COLO829 (cell line): Measurements from ENCODE around the gene CDC42BPG.
A peak's percentile ranks its signal among the peaks of the same experiment; 100 is the strongest.
"Not testable (repeated sequence)": the region's sequence is repeated elsewhere in the genome, so short reads cannot be mapped to it uniquely, and the experiment has no call there.

Source experiments
- DNase-seq: peaks from one replicate; pipeline ENCODE4 v3.0.0; 2012; ENCODE audit warnings: low spot score

Gene CDC42BPG

GRCh38 chr11:64834723-64835615 lies 9.5 kb downstream of the CDC42BPG start:
- DNase-seq = no peak

- DNase-seq = no peak
Measured at GRCh38 chr11:64834031-64834722, 10.3 kb downstream of the CDC42BPG start.

- DNase-seq = no peak
Measured at GRCh38 chr11:64833509-64833908, 10.9 kb downstream of the CDC42BPG start.

GRCh38 chr11:64833198-64833502 lies 11.3 kb downstream of the CDC42BPG start:
- DNase-seq = no peak

- no peak for DNase-seq
Measured at GRCh38 chr11:64832467-64833197, 11.8 kb downstream of the CDC42BPG start.

- no peak for DNase-seq
Measured at GRCh38 chr11:64831411-64831891, 13.0 kb downstream of the CDC42BPG start.

GRCh38 chr11:64829536-64830251 lies 14.8 kb downstream of the CDC42BPG start:
- DNase-seq = no peak

- DNase-seq = no peak
Measured at GRCh38 chr11:64827451-64827839, 17.0 kb downstream of the CDC42BPG start.

GRCh38 chr11:64826578-64827450 lies 17.6 kb downstream of the CDC42BPG start:
- no peak for DNase-seq

GRCh38 chr11:64826062-64826461 lies 18.4 kb downstream of the CDC42BPG start:
- no peak for DNase-seq

GRCh38 chr11:64823568-64824119 lies 20.8 kb downstream of the CDC42BPG start:
- DNase-seq = no peak

- no peak for DNase-seq
Measured at GRCh38 chr11:64817476-64817875, 27.0 kb downstream of the CDC42BPG start.

- not testable (repeated sequence) for DNase-seq
Measured at GRCh38 chr11:64815433-64815832, 29.0 kb downstream of the CDC42BPG start.

GRCh38 chr11:64814712-64815187 lies 29.7 kb downstream of the CDC42BPG start:
- no peak for DNase-seq

- no peak for DNase-seq
Measured at GRCh38 chr11:64813826-64814225, 30.6 kb downstream of the CDC42BPG start.

- no peak for DNase-seq
Measured at GRCh38 chr11:64810891-64811272, 33.6 kb downstream of the CDC42BPG start.

GRCh38 chr11:64810271-64810890 lies 34.1 kb downstream of the CDC42BPG start, which contains the start of gene MEN1:
Gene MEN1, minus strand, starts transcription at chr11:64810551. Its CDS starts 442 bp downstream, at chr11:64810109.
- DNase-seq = peak; percentile 96

GRCh38 chr11:64809781-64810241 lies 34.6 kb downstream of the CDC42BPG start:
- no peak for DNase-seq

GRCh38 chr11:64805481-64805880 lies 39.0 kb downstream of the CDC42BPG start:
- DNase-seq = no peak
